H1 (cell line): Measurements from ENCODE around the gene DMBT1. TPM values are rescaled to one million over a fixed set of nuclear protein-coding genes. Genes with fewer than 3 reads are reported as not detected.

Experiments
- CTCF ChIA-PET: fragments of 300-600 bp; sonication (Branson Sonifier 250); formaldehyde crosslinking; loops from one replicate; lab custom pipeline; 2021; ENCODE audit not compliant: partially characterized antibody; lab: Charles Lee
- POLR2A ChIA-PET: fragments of 300-600 bp; sonication (Branson Sonifier 250); formaldehyde crosslinking; loops from one replicate; lab custom pipeline; 2021; ENCODE audit warnings: inconsistent platforms; ENCODE audit not compliant: partially characterized antibody; lab: Charles Lee
- DNase-seq, 2 experiments: peaks; one replicate each; pipeline versions ENCODE4 v3.0.0 to v3.0.0-alpha.2; 2010 to 2022; ENCODE audit warnings: low spot score in 2 of 2, low read depth in 1 of 2, mixed read lengths in 1 of 2
- FAIRE-seq: peaks from 2 replicates; lab custom pipeline; 2011; peaks lifted over from hg19 to GRCh38; lab: Jason Lieb, UNC
- H2AFZ ChIP-seq: 2 replicates; pipeline ENCODE4 v1.8.1; 2012; ENCODE audit warnings: low read length, inconsistent platforms
- H2AK5ac ChIP-seq: 2 replicates; pipeline ENCODE4 v1.6.1; 2013; ENCODE audit warnings: low read depth, low read length
- H2BK120ac ChIP-seq: replicated peaks from 2 replicates; pipeline ENCODE3; 2013; ENCODE audit warnings: low read depth, low read length, inconsistent platforms
- H2BK12ac ChIP-seq: 2 replicates; pipeline ENCODE4 v1.6.1; 2013; ENCODE audit warnings: low read depth, low read length
- H2BK15ac ChIP-seq: 2 replicates; pipeline ENCODE4 v1.6.1; 2013; ENCODE audit warnings: low read length
- H2BK20ac ChIP-seq: 2 replicates; pipeline ENCODE4 v1.6.1; 2013; ENCODE audit warnings: low read length
- H2BK5ac ChIP-seq: 2 replicates; pipeline ENCODE4 v1.6.1; 2013; ENCODE audit warnings: low read depth, low read length
- H3K14ac ChIP-seq: 2 replicates; pipeline ENCODE4 v1.6.1; 2013; ENCODE audit warnings: inconsistent platforms; ENCODE audit not compliant: insufficient read length
- H3K18ac ChIP-seq: 2 replicates; pipeline ENCODE4 v1.6.1; 2013; ENCODE audit warnings: low read length; ENCODE audit errors: extremely low read depth
- H3K23ac ChIP-seq: 2 replicates; pipeline ENCODE4 v1.6.1; 2013; ENCODE audit warnings: inconsistent platforms; ENCODE audit not compliant: insufficient read length
- H3K23me2 ChIP-seq: 2 replicates; pipeline ENCODE4 v1.6.1; 2013; ENCODE audit warnings: low read depth, low read length
- H3K27ac ChIP-seq: 2 replicates; pipeline ENCODE4 v1.6.1; 2011; ENCODE audit warnings: low read depth, low read length, inconsistent platforms
- H3K27me3 ChIP-seq, 4 experiments: replicated peaks in 1 of 4; 1 replicate in 1 of 4; 2 replicates in 3 of 4; pipeline versions ENCODE4 v1.6.1 to v1.8.1; 2011 to 2013; ENCODE audit warnings: low read length in 3 of 4, mild to moderate bottlenecking in 3 of 4, inconsistent platforms in 2 of 4, mixed read lengths in 2 of 4, moderate library complexity in 1 of 4; ENCODE audit not compliant: control insufficient read depth in 3 of 4, insufficient read depth in 3 of 4; ENCODE audit errors: extremely low read depth in 1 of 4
- H3K36me3 ChIP-seq, 4 experiments: 2 replicates each; pipeline versions ENCODE4 v1.6.1 to v1.8.1; 2011 to 2013; ENCODE audit warnings: mild to moderate bottlenecking in 4 of 4, low read length in 3 of 4, moderate library complexity in 2 of 4, control low read depth in 1 of 4, inconsistent platforms in 1 of 4; ENCODE audit not compliant: insufficient read depth in 4 of 4, control insufficient read depth in 2 of 4
- H3K4ac ChIP-seq: replicated peaks from 2 replicates; pipeline ENCODE3; 2013; ENCODE audit warnings: low read length, low read depth, mixed read lengths, inconsistent platforms; ENCODE audit not compliant: insufficient read length
- H3K4me1 ChIP-seq, 4 experiments: replicated peaks in 1 of 4; 1 replicate in 1 of 4; 2 replicates in 3 of 4; pipeline versions ENCODE4 v1.6.1 to v1.8.1; 2011 to 2013; ENCODE audit warnings: low read length in 3 of 4, inconsistent platforms in 2 of 4, mixed read lengths in 1 of 4; ENCODE audit not compliant: insufficient read depth in 4 of 4, control insufficient read depth in 3 of 4
- H3K4me2 ChIP-seq, 2 experiments: 2 replicates each; pipeline versions ENCODE4 v1.6.1 to v1.8.1; 2011 to 2013; ENCODE audit warnings: low read depth in 2 of 2, low read length in 2 of 2, control low read depth in 1 of 2, inconsistent platforms in 1 of 2, mild to moderate bottlenecking in 1 of 2; ENCODE audit not compliant: insufficient read depth in 1 of 2
- H3K4me3 ChIP-seq, 4 experiments: fragments of 200-600, 300-600 bp in 1 of 4; sonication (generic), shearing (Covaris generic), sonication (Bioruptor Twin) in 1 of 4; 2 replicates each; pipeline versions ENCODE4 v1.5.1 to v1.8.1; 2011 to 2016; ENCODE audit warnings: low read length in 4 of 4, low read depth in 3 of 4, control low read depth in 2 of 4, inconsistent platforms in 2 of 4, mild to moderate bottlenecking in 2 of 4, mixed read lengths in 1 of 4, moderate library complexity in 1 of 4; ENCODE audit not compliant: insufficient read depth in 2 of 4; ENCODE audit errors: extremely low read depth in 1 of 4
- H3K56ac ChIP-seq: replicated peaks from 2 replicates; pipeline ENCODE3; 2013; ENCODE audit warnings: low read depth, mild to moderate bottlenecking, mixed read lengths, low read length, inconsistent platforms; ENCODE audit not compliant: insufficient read length
- H3K79me1 ChIP-seq: 2 replicates; pipeline ENCODE4 v1.6.1; 2013; ENCODE audit warnings: low read depth, low read length, control low read depth
- H3K79me2 ChIP-seq, 2 experiments: 2 replicates each; pipeline versions ENCODE4 v1.6.1 to v1.8.1; 2012 to 2013; ENCODE audit warnings: low read length in 2 of 2, mild to moderate bottlenecking in 2 of 2, inconsistent platforms in 1 of 2; ENCODE audit not compliant: insufficient read depth in 2 of 2, control insufficient read depth in 1 of 2
- H3K9ac ChIP-seq, 4 experiments: replicated peaks in 1 of 4; 1 replicate in 1 of 4; 2 replicates in 3 of 4; pipeline versions ENCODE4 v1.6.1 to v1.8.1; 2011 to 2013; ENCODE audit warnings: low read depth in 3 of 4, low read length in 3 of 4, control low read depth in 2 of 4, mild to moderate bottlenecking in 2 of 4, moderate library complexity in 2 of 4, inconsistent platforms in 1 of 4; ENCODE audit errors: extremely low read depth in 1 of 4
- H3K9me3 ChIP-seq, 2 experiments: 2 replicates each; pipeline versions ENCODE4 v1.6.1 to v1.8.1; 2012 to 2013; ENCODE audit warnings: mild to moderate bottlenecking in 2 of 2, moderate library complexity in 2 of 2, control low read depth in 1 of 2, inconsistent platforms in 1 of 2, low read depth in 1 of 2, low read length in 1 of 2, mixed read lengths in 1 of 2; ENCODE audit not compliant: insufficient read depth in 2 of 2
- H4K20me1 ChIP-seq, 2 experiments: replicated peaks in 1 of 2; 2 replicates each; pipeline versions ENCODE3 to v1.8.1; 2011 to 2013; ENCODE audit warnings: inconsistent platforms in 2 of 2, low read length in 2 of 2, mild to moderate bottlenecking in 1 of 2; ENCODE audit not compliant: insufficient read depth in 2 of 2, control insufficient read depth in 1 of 2
- H4K5ac ChIP-seq: 2 replicates; pipeline ENCODE4 v1.6.1; 2013; ENCODE audit warnings: low read length, low read depth, mixed read lengths, inconsistent platforms; ENCODE audit not compliant: insufficient read length
- H4K8ac ChIP-seq: 2 replicates; pipeline ENCODE4 v1.8.0; 2013; ENCODE audit warnings: mild to moderate bottlenecking, moderate library complexity, low read length, inconsistent platforms; ENCODE audit not compliant: insufficient read depth; ENCODE audit errors: extremely low read depth
- H4K91ac ChIP-seq: replicated peaks from 2 replicates; pipeline ENCODE3; 2013; ENCODE audit warnings: low read length, mixed read lengths, inconsistent platforms; ENCODE audit not compliant: insufficient read length
- BACH1 ChIP-seq: IDR thresholded peaks from 2 replicates; pipeline ENCODE4 v1.6.1; 2012; ENCODE audit warnings: low read length, improper control_type of control experiment
- CHD1 ChIP-seq: IDR thresholded peaks from 2 replicates; pipeline ENCODE4 v1.6.1; 2012; ENCODE audit warnings: low read depth, low read length, improper control_type of control experiment
- CREB1 ChIP-seq: IDR thresholded peaks from 2 replicates; pipeline ENCODE4 v1.6.1; 2012; ENCODE audit warnings: inconsistent platforms
- EP300 ChIP-seq, 2 experiments: IDR thresholded peaks; 1 replicate in 1 of 2; 2 replicates in 1 of 2; pipeline ENCODE4 v1.6.1; 2011 to 2012; ENCODE audit warnings: low read depth in 2 of 2, low read length in 2 of 2, mild to moderate bottlenecking in 2 of 2, borderline replicate concordance in 1 of 2, inconsistent platforms in 1 of 2, moderate library complexity in 1 of 2
- PHF8 ChIP-seq: fragments of 200-600 bp; sonication (generic); conservative IDR thresholded peaks from 2 replicates; pipeline ENCODE4 v1.7.1; 2012; ENCODE audit warnings: low read depth, mild to moderate bottlenecking, inconsistent platforms, low read length, moderate library complexity
- RBBP5 ChIP-seq: IDR thresholded peaks from 2 replicates; pipeline ENCODE4 v1.7.1; 2012; ENCODE audit warnings: low read depth, mild to moderate bottlenecking, inconsistent platforms, low read length, moderate library complexity, borderline replicate concordance
- TCF12 ChIP-seq: IDR thresholded peaks from 2 replicates; pipeline ENCODE4 v1.6.1; 2011; ENCODE audit warnings: low read depth, mild to moderate bottlenecking, low read length
- ZNF274 ChIP-seq: IDR thresholded peaks from 2 replicates; pipeline ENCODE4 v1.7.0; 2012; ENCODE audit warnings: low read length, borderline replicate concordance; ENCODE audit errors: extremely low read depth
- WGBS, 2 experiments: shearing (Covaris generic) in 1 of 2; methylation state at CpG; one replicate each; pipeline versions ENCODE4 v1.1.6 to v1.1.7; 2013 to 2015; ENCODE audit warnings: low lambda C conversion rate in 2 of 2, mixed read lengths in 2 of 2, inconsistent platforms in 1 of 2, low coverage in 1 of 2, missing lambda C conversion rate in 1 of 2; ENCODE audit not compliant: insufficient replicate concordance in 2 of 2, insufficient coverage in 1 of 2, insufficient read length in 1 of 2; ENCODE audit errors: extremely low coverage in 1 of 2, missing lambda C conversion rate in 1 of 2; 5-methylcytosine and 5-hydroxymethylcytosine counted together
- polyA plus RNA-seq, 7 experiments: library from polyadenylated mRNA; depleted of rRNA in 3 of 7; stranded (reverse) in 5 of 7; unstranded in 2 of 7; fragments of >200 nt in 5 of 7; fragments of 200-250 nt in 2 of 7; gene quantifications; 1 replicate in 5 of 7; 2 replicates in 1 of 7; 4 replicates in 1 of 7; pipeline versions ENCODE4 v1.2.1 to v1.2.3, GENCODE V29; 2011 to 2013; ENCODE audit warnings: missing spikeins in 2 of 7, mixed read lengths in 2 of 7
- total RNA-seq: library from RNA; stranded (reverse); fragmentation: NEBNext Ultra II Directional; extraction: Animal tissue kit (Norgen Biotek cat#: 25700); gene quantifications from 2 replicates; pipeline ENCODE4 v1.2.1, GENCODE V29; 2021

DMBT1 gene
- total and polyA plus RNA-seq, 2 of the 8 experiments (the other 6 are each of a cell fraction or from before 2014, with no cell fraction given), result 0.03 TPM; not detected in 1

GRCh38 chr10:122588381-122588780, 27.8 kb downstream of the DMBT1 start:
- no peak overlapping the region for H2BK20ac ChIP-seq
- H4K5ac ChIP-seq, result no peak overlapping the region
- no peak overlapping the region for H2AFZ ChIP-seq
- H3K4me1 ChIP-seq, result no peaks in the 10 kb centered on the region
- CTCF ChIA-PET, result interaction anchor here (1.2 to 2.4 kb wide), 2 partner anchors 22 to 62 kb away, joined by 4 to 6 read pairs; no protein-coding TSS in a partner anchor
- H3K4ac ChIP-seq, result no peak overlapping the region
- WGBS, 2 experiments, result 96% methylated on average over 3 of the region's 3 CpGs; no CpG with 5 or more reads in 1 of the 2 experiments
- no peak overlapping the region for H3K4me2 ChIP-seq
- H3K9me3 ChIP-seq, result peaks cover 0 to 9% of the 10 kb centered on the region in 2 experiments; a peak in 2 of 4 replicates
- no peaks in the 10 kb centered on the region for H3K23me2 ChIP-seq
- H2BK15ac ChIP-seq, result no peak overlapping the region
- H4K20me1 ChIP-seq, result no peaks in the 10 kb centered on the region
- no peak overlapping the region for H4K91ac ChIP-seq
- no peaks in the 10 kb centered on the region for H3K36me3 ChIP-seq
- DNase-seq (no peak), FAIRE-seq (no peak)
- POLR2A ChIA-PET, result no interaction called here
- no peak overlapping the region for H3K18ac ChIP-seq
- no peak overlapping the region for H3K4me3 ChIP-seq
- H3K27me3 ChIP-seq, result no peaks in the 10 kb centered on the region
- H2BK12ac ChIP-seq, result no peak overlapping the region
- H4K8ac ChIP-seq, result no peak overlapping the region
- H3K56ac ChIP-seq, result no peak overlapping the region
- H2BK5ac ChIP-seq, result no peak overlapping the region
- no peak overlapping the region for H3K9ac ChIP-seq
- H2BK120ac ChIP-seq, result no peak overlapping the region
- no peak overlapping the region for H2AK5ac ChIP-seq
- H3K27ac ChIP-seq, result no peak overlapping the region
- no peaks in the 10 kb centered on the region for H3K79me1 ChIP-seq
- H3K14ac ChIP-seq, result no peak overlapping the region
- no peak overlapping the region for H3K23ac ChIP-seq
- H3K79me2 ChIP-seq, result no peaks in the 10 kb centered on the region
- TF ChIP-seq ZNF274 (no peak), CHD1 (no peak), BACH1 (no peak), RBBP5 (no peak), TCF12 (no peak), CREB1 (no peak), PHF8 (no peak), EP300 (IDR thresholded peaks at IDR 0.05; ENCODE audit: borderline replicate concordance in 1 of 2, low read depth in 2 of 2, low read length in 2 of 2) (no peak)
